ENCODE data around the gene VWA5B1.

VWA5B1 gene

GRCh38 chr1:20399196-20399595, 108.5 kb downstream of the VWA5B1 start:
- DNase-seq: no peak

DNA sequence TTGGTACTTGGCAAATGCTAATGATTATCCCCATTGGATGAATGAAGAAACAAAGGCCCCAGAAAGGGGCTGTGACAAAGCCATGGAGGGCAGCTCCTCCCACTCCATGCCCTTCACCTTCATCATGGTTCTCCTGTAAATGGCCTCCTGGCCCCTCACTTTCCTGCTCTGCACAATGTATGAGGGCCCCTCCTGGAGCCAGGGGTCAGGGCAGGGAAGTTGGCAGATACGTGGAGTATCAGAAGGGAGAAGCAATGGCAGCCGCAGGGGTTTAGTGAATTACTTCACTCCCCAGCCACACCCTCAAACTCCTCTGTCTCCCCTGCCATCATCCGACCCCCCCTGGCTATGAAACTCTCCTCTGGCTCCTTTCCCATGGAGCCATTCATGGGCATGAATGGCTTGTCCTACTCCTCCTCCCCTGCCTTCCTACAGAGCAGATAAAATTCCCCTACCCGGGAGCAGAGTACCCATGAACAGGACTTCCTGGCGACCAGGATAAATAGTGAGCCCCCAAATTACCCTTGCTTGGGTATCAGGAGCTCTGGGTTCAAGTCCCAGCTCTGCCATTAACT, 109.0 kb downstream of the VWA5B1 start:
- no peak for DNase-seq

- DNase-seq: no peak
Measured at GRCh38 chr1:20400341-20401177, 109.9 kb downstream of the VWA5B1 start.

DNA sequence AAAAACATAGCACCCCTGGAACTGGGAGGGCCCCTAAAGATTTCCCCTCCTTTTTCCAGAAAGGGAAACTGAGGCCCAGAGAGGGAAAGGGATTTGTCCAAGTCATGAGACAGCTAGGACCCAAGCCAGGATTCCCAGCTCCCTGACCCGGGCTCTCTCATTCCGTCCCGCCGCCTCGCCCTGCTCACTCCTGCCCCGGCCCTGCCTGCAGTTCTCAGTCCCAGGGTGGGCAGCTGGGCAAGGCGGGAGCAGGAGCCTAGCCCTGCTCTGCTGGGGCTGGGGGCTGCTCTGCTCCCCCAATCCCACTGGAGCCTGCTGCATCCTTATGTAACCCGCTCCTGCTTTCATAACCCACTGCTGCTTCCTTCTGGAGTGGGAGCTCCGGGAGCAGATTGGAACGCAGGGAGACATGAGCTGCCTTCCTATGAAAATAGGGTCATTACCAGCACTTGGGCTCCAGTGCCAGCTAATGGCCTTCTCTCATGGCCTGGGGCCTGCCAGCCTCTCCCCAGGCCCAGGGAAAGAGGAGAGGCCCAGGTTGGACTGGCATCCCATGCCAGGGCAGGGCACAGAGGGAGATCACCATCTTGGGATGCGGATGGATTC, 110.8 kb downstream of the VWA5B1 start:
- no peak for DNase-seq

DNA sequence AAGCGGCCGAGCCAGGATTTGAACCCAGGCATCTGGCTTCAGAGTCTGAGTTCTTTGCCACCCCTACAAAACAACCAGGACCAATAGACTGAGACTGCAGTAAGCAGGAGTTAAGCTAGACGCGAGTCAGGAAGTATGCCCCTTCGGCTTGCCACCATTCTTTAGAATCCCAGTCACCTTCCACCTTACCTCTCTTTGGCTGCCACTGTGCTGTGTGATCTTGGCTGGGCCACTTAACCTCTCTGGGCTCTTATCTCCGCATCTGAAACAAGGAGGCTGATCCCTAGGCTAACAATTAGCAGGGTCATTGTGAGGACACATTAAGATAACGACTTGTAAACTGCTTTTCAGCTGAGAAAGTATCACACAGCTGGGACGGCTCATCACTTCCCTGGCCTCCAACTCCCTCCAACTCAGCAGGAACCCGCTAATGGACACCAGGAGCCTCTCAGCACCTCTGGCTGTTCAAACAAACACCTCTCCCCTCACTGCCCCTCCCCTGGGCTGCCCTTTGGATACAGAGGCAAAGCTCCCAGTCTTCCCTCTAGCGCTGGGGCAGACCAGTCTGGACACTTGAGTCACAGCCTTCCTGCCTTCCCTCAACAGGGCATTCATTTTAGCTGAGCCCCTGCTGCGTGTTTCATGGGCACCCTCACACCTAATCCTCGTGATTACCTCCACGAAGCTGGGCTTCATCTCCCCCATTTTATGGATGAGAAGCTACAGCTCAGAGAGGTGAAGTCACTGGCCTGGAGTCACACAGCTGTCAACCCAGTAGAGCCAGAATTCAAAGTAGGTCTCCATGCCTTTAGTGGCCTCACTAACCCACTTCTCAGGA, 112.1 kb downstream of the VWA5B1 start:
- no peak for DNase-seq

- DNase-seq: no peak
Measured at GRCh38 chr1:20403423-20404145, 112.9 kb downstream of the VWA5B1 start.

DNA sequence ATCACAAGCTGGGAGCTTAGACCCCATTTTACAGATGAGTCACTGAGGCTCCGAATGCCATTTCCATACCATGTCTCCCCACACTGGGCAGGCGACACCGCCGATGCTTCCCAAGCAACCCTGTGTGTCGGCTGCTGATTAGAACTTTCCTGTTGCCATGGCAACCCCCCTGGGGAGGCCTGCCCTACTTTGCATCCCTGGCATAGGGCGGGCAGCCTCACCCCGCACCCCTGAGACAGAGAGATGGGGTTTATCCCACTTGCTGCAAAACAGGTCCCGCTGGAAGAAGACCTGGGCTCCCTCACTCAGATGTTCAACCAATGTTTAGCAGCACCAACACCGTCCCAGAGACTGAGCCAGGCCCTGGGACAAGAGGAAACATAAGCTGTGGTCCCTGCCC, 113.8 kb downstream of the VWA5B1 start:
- no peak for DNase-seq

All from NCI-H226 (cell line).